Measurements from ENCODE around the gene SEMA5A. TPM values are rescaled to one million over a fixed set of nuclear protein-coding genes. Genes with fewer than 3 reads are reported as not detected.
A peak's percentile ranks its signal among the peaks of the same experiment; 100 is the strongest.

Gene SEMA5A
- total RNA-seq (2021; fragmentation: NEBNext Ultra II Directional; extraction: Animal tissue kit (Norgen Biotek cat#: 25700)), result 10 to 100 TPM; 54.2 to 69.7 (median 59.9) TPM
- long read RNA-seq, partial matches to known transcripts, result 6 of 65 reads
- long read RNA-seq, other reads (novel, unspliced or antisense), result 59 of 65 reads

- DNase-seq, result peak; percentile 61
- Mint-ChIP-seq H3K4me3 (peak within 1 kb of the TSS; percentile 100), H3K4me1 (ENCODE audit: low read depth) (peaks cover 60% of the 10 kb centered on the region), H3K27me3 (ENCODE audit: insufficient read depth) (no peaks in the 10 kb centered on the region; the same call in 1 of the 2 replicates), H3K9me3 (no peaks in the 10 kb centered on the region), H3K36me3 (ENCODE audit: low read depth) (peaks cover 48% of the 10 kb centered on the region), H3K27ac (peak within 1 kb of the TSS; percentile 99)
- TF ChIP-seq CTCF (IDR thresholded peaks at IDR 0.05), result peak; percentile 24; the same call in 1 of the 2 replicates
Measured at GRCh38 chr5:9545992-9546851, at the start of gene SEMA5A. Gene SEMA5A, minus strand, starts transcription at chr5:9546075. Its CDS starts 166,129 bp downstream, at chr5:9379946.

GRCh38 chr5:9594913-9595312, 49.0 kb upstream of the SEMA5A start:
- no peak for TF ChIP-seq CTCF (IDR thresholded peaks at IDR 0.05)
- no peak for DNase-seq
- H3K9me3 Mint-ChIP-seq, result no peaks in the 10 kb centered on the region
- H3K36me3 Mint-ChIP-seq (ENCODE audit: low read depth), result no peaks in the 10 kb centered on the region
- H3K27me3 Mint-ChIP-seq (ENCODE audit: insufficient read depth), result peaks cover 2% of the 10 kb centered on the region
- peaks cover 16% of the 10 kb centered on the region for H3K4me1 Mint-ChIP-seq (ENCODE audit: low read depth)
- H3K27ac Mint-ChIP-seq, result no peak overlapping the region
- no peak overlapping the region for H3K4me3 Mint-ChIP-seq

GRCh38 chr5:9589049-9589835, 43.4 kb upstream of the SEMA5A start:
- DNase-seq, result no peak
- H3K4me3 Mint-ChIP-seq, result no peak overlapping the region
- no peaks in the 10 kb centered on the region for H3K36me3 Mint-ChIP-seq (ENCODE audit: low read depth)
- no peak for TF ChIP-seq CTCF (IDR thresholded peaks at IDR 0.05)
- no peak overlapping the region for H3K27ac Mint-ChIP-seq
- H3K4me1 Mint-ChIP-seq (ENCODE audit: low read depth), result 0 out of 2 replicates have a peak, but pooled peaks cover 4% of the 10 kb centered on the region
- H3K9me3 Mint-ChIP-seq, result no peaks in the 10 kb centered on the region
- H3K27me3 Mint-ChIP-seq (ENCODE audit: insufficient read depth), result peaks cover 2% of the 10 kb centered on the region

GRCh38 chr5:9588254-9588653, 42.4 kb upstream of the SEMA5A start:
- Mint-ChIP-seq H3K36me3 (ENCODE audit: low read depth) (no peaks in the 10 kb centered on the region), H3K27ac (no peak overlapping the region), H3K9me3 (no peaks in the 10 kb centered on the region), H3K4me3 (no peak overlapping the region), H3K27me3 (ENCODE audit: insufficient read depth) (peaks cover 2% of the 10 kb centered on the region; the same call in 1 of the 2 replicates), H3K4me1 (ENCODE audit: low read depth) (0 out of 2 replicates have a peak, but pooled peaks cover 4% of the 10 kb centered on the region)
- DNase-seq, result no peak
- TF ChIP-seq CTCF (IDR thresholded peaks at IDR 0.05), result no peak

GRCh38 chr5:9587135-9587534, 41.3 kb upstream of the SEMA5A start:
- H3K4me1 Mint-ChIP-seq (ENCODE audit: low read depth), result peaks cover 10% of the 10 kb centered on the region
- DNase-seq, result no peak
- H3K36me3 Mint-ChIP-seq (ENCODE audit: low read depth), result no peaks in the 10 kb centered on the region
- H3K4me3 Mint-ChIP-seq, result no peak overlapping the region
- no peaks in the 10 kb centered on the region for H3K9me3 Mint-ChIP-seq
- no peak for TF ChIP-seq CTCF (IDR thresholded peaks at IDR 0.05)
- peaks cover 2% of the 10 kb centered on the region; the same call in 1 of the 2 replicates for H3K27me3 Mint-ChIP-seq (ENCODE audit: insufficient read depth)
- H3K27ac Mint-ChIP-seq, result no peak overlapping the region

All from HFFc6 (cell line).